OCI-LY7 (cell line): Measurements from ENCODE around the gene LEPROT.

Experiments
- EZH2phosphoT487 ChIP-seq: fragments of 200-600 bp; sonication (generic); IDR thresholded peaks from 2 replicates; pipeline ENCODE4 v1.6.1; 2018; ENCODE audit warnings: low read depth, borderline replicate concordance, mild to moderate bottlenecking, mixed run types, antibody characterized with exemption, low read length, moderate library complexity, mixed read lengths
- TF ChIP-seq, protein P1 (sequence below): fragments of 200-600 bp; sonication (generic); conservative IDR thresholded peaks from 2 replicates; pipeline ENCODE4 v1.5.1; 2014; ENCODE audit warnings: mild to moderate bottlenecking, antibody characterized with exemption, low read length, moderate library complexity, mixed read lengths

DNA sequence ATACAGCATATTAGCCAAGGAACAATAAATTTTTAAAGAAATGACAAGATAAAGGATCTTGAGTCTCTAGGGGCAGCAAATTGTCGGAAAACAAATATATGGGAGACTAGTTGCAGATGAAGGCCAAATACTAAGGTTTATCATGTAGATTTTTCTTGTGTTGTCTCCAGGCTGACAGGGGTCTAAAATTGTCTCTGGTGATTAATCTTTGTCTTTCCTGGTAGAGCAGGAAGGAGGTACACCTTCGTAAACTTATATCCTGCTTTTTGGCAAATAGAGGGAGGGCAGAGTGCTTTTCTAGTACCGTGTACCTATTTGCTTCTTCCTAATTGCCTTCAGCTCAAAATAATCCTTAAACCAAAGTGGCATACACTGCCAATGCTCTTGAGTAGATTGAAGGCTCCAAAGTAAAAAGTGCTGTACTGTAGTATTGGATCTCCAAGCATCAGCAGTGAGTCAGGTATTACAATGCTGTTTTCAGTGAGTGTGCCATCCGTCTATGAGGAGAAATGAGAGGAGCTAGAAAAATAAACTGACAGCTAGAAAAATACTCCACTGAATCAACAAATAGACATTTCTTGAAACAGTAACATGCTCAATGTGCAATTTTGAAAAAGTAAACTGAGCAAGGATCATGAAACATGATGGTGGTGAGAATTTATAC, 1.8 kb upstream of the LEPROT start:
- TF ChIP-seq, protein P1, sequence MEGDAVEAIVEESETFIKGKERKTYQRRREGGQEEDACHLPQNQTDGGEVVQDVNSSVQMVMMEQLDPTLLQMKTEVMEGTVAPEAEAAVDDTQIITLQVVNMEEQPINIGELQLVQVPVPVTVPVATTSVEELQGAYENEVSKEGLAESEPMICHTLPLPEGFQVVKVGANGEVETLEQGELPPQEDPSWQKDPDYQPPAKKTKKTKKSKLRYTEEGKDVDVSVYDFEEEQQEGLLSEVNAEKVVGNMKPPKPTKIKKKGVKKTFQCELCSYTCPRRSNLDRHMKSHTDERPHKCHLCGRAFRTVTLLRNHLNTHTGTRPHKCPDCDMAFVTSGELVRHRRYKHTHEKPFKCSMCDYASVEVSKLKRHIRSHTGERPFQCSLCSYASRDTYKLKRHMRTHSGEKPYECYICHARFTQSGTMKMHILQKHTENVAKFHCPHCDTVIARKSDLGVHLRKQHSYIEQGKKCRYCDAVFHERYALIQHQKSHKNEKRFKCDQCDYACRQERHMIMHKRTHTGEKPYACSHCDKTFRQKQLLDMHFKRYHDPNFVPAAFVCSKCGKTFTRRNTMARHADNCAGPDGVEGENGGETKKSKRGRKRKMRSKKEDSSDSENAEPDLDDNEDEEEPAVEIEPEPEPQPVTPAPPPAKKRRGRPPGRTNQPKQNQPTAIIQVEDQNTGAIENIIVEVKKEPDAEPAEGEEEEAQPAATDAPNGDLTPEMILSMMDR = no peak
- TF ChIP-seq EZH2phosphoT487 = no peak
